ENCODE measurements around the gene IMPA2.
A peak's percentile ranks its signal among the peaks of the same experiment; 100 is the strongest.
"Not testable (repeated sequence)": the region's sequence is repeated elsewhere in the genome, so short reads cannot be mapped to it uniquely, and the experiment has no call there.

The IMPA2 gene

DNA sequence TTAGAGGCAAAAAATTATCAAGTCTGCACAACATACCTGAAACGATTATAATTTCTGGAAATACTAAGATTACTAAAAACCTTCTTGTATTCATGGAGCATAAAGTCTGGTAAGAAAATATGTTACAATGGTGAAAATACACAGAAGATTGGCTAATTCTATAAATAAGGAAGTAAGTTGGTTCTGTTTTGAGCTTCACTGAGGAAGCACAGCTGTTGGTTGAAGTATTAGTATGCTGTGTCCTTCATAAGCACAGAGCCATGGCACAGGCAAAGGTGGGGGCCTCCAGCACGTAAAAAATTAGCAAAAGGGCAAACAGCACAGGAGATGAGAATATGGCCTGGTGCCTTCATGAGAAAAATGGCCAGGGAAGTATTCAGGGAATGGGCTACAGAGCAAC lies 72.0 kb downstream of the IMPA2 start:
- no peak for DNase-seq

DNA sequence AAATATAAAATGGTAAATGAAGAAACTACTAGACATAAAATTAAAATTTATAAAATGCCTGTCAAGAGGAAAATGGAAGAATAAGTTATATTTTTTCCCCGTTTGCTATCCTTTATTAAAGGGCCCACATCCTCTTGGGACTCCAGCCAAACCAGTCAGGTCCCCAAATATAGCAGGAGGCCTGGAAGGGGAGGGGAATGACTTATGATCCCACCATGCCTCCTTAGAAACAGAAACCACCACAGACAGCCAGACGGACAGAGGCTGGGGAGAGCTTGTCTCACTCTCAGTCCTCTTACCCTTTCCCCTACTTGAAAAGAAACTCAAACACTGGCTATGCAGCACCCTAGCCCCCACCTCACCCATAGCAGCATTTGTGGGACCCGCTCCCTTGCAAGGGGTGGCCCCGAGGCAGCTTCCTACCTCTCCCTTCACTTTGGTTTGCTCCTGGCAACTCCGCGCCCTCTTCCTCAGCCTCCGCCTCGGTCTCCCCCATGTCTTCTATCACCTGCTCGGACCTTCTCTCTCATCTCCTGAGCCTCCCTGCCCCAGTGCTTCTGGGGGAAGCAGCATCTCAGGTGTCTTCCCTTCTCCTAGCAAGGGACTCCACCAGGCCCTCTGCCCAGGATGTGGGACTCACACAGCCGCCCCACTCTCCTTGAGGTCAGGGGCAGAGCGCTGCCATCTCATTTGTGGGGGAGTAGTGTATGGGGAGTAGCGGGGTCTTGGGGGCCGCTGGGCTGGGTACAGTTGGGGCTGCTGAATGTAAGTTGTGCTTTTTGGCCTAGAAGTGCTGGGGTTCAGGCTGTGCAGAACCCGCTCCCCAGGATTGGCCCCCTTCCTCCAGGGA lies 75.0 kb downstream of the IMPA2 start:
- no peak for DNase-seq

DNA sequence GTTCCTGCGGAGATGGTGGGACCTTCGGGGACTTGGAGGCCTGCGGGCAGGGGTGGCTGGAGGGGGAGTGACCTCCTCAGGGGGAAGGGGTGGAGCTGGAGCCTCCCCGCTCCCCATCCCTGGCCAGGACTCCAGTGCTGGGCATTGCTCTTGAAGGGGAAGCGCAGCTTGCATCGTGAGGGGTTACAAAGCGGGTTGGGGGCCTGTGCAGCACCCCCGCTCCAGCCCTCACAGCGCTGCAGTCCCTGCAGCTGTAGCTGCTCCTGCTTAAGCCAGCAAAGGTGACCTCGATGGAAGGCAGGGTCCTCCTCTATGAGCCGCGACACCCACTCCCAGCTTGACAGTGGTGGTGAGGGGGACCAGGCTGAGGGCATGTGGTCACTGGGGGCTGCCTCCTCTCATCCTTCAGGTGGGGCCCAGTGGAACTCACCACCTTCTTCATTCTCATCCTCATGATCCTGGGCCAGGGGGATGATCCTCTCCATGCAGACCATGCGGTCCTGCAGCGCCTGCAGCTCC lies 75.6 kb downstream of the IMPA2 start:
- DNase-seq = no peak

DNA sequence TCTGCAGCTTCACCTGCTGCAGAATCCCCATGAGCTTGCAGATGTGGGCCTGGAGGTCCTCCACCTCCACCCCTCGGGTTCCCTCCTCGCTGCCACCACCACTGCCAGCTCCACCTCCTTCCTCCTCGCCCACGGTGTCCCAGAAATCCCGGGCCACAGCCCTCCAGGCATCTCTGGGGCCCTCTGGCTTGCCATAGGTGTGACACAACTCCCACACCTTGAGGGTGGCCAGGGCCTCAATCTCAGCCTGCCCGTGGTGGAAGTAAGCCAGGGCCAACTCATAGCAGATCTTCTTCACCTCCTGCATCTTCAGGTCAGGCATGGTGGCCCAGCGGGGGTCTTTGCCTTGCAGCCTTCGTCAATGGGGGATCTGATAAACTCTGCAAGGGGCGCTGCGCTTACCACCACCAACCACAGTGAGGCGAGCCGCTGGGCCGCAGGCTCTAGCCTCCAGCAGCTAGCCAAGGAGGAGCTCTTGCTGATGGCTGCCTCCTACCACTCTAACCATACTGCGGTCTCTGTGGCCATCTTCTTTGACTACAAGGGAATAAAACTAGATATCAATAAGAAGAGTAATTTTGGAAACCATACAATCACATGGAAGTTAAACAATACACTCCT lies 76.2 kb downstream of the IMPA2 start:
- DNase-seq = no peak

DNA sequence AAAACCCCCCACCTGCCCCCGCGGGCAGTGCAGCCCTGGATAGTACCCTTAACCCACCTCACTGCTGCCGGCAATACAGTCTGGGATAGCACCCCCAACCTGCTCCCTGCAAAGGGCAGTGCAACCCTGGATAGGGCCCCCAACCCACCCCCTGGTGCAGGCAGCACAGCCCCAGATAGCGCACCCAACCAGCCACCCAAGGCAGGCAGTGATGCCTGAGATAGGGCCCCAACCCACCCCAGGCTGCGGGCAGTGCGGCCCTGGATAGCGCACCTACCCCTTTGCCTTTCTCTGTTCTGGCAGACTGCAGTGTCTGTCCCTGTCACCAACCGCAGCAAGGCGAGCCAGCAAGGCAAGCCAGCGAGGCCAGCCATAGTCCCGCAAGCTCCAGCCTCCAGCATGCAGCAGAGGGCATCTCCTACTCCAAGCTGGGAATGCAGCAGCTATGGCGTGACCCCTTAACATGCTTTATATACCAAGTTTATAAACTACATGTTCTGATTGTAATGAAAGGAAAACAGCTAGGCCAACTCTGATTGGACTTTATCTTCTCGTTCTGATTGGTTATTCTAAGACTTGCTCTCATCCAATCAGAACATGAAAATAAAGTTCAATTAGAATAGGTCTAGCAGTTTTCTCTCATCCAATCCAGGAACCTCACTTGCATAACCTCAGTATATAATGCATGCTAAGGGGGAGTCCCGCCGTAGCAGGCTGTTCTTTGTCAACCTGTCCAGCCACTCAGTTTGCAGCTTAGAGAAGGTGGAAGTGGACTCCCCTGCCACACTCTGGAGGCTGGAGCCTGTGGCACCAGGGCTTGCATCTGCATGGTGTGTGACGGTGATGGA lies 78.3 kb downstream of the IMPA2 start:
- no peak for DNase-seq

DNA sequence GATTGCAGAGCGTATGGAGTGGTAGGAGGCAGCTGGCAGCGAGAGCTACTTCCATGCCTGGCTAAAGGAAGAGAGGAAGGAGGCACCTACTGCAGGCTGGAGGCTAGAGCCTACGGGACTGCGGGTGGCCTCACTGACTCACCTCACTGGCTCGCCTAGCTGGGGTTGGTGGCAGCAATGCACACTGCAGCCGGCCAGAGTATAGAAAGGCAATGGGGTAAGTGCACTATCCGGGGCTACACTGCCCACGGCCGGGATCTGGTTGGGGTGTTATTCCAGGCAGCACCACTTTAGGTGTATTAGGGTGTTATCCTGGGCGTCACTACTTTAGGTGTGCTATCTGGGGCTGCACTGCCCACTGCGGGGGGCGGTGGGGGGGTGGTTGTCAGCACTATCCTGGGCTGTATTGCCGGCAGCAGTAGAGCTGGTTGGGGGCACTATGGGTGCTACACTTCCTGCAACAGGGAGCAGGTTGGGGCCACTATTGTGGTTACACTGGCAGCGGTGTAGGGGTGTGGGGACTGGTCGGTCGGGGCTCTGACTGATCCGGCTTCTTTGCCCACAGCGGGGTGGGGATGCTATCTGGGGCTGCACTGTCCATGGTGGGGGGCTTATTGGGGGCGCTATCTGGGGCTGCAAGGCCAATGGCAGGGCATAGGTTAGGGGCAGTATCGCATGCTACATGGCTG lies 79.0 kb downstream of the IMPA2 start:
- no peak for DNase-seq

DNA sequence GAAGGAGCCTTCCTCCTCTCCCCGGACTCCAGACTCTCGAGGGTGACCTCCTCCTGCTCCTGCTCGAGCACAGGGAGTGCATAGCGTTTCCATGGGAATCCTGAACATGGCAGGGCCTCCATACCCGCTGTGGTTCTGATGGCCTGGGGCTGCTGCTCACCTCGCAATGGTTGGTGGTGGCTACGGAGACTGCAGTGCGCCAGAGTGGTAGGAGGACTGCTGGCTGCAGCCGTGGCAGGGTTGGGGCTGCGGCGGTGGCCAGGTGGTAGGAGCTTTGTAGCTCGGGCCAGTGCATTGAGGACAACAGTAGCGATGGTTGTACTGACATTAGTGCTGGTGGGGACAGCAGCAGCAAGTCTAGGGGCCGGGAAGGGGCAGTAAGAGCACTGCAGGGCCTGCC lies 80.4 kb downstream of the IMPA2 start:
- DNase-seq = no peak

DNA sequence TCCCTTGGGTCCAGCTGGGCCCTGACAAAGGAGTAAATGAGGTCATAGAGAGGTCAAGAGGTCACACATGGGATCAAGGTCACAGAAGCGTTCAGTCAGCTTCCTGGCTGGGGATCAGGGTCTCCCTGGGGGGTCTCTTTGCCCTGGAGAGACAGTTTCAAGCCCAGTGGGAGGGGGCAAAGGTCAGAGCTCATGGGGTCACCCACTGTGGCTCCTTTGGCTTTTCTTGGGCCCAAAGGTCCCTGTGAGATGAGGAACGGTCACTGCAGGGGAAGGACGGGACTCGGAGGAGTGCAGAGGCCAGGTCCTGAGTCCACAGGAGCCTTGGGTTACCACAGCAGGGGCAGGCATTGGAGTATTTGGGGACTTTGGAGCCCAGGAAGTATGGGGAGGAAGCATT lies 81.7 kb downstream of the IMPA2 start:
- no peak for DNase-seq

DNA sequence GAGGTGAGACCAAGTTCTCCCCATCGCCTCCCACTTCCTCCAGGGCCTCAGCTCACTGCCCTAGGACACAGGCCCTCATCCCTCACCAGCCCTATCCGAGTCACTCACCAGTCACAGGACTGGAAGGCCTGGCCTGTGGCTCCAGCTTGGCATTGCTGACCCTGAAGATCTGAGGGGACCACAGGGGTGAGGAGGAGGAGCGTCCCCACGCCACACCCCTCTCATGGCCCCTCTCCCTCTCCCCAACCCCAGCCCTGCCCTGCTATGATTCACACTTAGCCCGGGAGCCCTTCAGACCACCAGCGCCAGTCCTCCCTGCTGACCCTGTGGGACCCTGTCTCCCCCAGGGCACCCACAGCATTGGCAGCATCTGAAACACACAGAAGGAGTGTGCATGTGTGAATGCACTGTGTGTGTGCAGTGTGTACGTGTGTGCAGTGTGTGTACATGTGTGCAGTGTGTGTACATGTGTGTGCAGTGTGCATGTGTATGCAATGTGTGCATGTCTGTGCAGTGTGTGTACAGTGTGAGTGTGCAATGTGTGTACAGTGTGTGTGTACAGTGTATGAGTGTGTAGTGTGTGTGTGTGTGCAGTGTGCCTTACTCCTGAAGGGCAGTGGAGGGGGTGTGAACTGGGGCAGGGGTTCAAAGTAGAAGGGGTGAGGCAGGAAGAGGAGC lies 82.9 kb downstream of the IMPA2 start:
- DNase-seq = no peak

DNA sequence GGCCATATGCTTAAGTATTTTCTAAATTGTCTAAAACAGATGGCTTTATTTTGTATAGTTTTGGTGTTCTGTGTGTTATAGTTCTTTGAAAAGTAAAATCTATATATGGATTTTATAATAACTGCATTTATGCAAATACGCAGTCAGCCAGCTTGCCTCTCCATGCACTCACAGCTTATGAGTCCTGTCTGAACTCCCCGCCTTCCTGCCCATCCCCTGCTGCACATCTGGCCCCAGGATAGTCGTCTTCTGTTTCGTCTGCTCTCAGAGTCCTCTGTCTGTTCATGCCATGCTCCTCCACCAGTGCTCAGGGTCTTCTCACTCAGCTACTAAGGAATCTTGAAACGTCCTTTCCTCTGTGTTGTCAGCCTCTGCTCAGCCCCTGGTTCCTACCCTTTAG lies 84.1 kb downstream of the IMPA2 start:
- DNase-seq = no peak

DNA sequence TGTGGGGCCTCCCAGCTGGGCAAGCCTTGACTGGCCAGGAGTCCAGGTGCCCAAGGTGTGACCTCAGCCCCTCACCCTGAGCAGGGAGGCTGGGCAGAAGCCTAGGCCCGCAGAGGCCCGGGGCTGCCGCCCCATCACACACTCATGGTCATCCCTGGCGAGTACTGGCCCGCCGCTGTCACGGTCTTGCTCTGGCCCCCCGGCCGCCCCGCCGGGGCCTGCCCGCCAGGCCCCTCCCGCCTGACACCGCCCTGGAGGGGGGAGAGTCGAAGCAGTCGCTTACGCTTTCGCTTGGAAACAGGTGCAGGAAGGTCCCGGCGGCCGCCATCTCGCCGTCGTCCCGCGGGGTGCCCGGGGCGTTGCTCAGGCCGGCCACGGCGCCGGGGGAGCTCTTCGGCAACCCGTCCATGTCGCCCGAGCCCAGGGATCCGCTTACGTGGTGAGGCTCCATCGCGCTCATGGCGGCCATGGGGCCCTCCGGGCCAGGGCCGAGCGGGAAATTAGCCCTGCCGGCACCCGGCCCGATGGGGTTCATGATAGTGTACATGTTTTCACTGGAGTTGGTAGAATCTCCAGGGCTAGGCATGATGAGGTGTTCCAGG lies 85.7 kb downstream of the IMPA2 start:
- no peak for DNase-seq

DNA sequence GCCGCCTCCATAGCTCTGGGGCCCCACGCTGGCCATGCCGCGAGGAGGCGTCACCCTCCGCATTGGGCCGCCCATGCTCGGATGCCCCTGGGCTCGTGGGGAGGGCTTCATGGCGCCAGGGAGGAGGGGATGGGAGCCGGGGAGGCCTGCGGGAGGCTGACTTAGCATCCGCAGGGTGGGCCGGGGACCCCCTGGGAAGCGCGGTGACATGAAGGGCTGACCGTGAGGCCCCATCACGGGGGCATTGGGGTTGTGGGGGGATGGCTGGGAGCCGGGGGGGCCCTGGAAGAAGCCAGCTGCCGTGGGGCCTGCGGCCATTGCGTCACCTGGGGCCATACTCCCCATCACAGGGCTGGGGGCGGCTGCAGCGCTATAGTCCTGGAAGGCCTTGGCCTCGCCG lies 86.4 kb downstream of the IMPA2 start:
- DNase-seq = no peak

DNA sequence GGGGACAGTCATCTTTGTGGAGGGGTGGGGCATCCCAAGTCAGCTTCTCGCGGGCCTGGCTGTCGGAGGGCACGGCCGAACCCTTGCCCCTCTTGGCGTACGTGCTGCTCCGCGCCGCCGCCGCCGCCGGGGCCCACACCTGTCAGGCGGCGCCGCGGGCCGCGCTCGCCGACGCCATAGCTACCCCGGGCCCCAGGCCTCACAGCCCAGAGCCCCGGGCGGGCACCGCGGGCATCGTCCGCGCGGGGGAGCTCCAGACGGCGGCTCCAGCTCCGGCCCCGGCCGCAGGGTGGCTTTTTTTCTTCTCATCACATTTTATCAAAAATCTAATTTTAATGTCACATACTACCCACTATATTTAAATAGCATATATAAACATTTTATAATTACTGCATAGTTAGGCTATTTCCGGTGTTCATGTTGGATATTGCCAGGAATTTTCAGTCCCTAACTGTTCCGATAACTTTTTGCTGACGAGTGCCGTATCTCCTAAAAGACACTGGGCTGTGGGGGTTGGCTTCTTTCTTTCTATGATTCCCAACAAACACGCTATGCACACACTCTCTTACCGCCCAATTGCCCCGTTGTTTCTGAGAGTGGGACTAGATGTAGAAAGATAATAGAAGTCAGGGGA lies 87.1 kb downstream of the IMPA2 start:
- not testable (repeated sequence) for DNase-seq

DNA sequence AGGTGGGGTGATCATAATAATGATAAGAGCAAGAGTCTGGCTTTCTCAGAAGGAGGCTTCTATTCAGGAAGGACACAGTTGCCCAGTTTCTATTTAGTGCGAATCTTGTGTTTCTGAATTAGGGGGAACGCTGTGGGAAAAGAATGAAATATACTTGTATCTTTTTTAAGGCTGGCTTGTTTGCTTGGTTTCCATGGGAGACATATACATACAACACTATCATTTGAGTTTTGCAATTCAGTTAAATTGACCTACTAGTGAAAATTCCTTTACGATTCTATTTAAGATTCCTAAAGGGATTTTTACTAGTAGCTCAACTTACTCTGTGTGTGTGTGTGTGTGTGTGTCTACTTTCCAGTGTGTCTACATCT lies 87.6 kb downstream of the IMPA2 start:
- no peak for DNase-seq

DNA sequence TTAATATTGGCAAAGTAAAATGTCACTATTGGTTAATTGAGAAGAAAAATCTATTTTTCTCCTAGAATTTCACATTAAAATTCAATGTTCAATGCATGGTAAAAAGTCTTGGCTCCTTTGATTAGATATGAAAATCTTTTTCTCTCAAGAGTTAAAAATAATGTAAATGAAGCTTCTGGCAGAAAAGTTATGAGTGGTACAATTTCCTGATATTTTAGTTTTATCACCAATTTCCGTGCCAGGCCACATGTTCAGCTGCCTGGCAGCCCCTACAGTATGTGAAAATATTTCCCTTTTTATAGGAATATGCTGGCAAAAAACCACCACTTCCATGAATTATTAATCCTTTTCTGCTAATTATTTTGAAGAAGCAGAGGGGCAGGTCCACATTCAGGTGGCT lies 89.8 kb downstream of the IMPA2 start:
- not testable (repeated sequence) for DNase-seq

DNA sequence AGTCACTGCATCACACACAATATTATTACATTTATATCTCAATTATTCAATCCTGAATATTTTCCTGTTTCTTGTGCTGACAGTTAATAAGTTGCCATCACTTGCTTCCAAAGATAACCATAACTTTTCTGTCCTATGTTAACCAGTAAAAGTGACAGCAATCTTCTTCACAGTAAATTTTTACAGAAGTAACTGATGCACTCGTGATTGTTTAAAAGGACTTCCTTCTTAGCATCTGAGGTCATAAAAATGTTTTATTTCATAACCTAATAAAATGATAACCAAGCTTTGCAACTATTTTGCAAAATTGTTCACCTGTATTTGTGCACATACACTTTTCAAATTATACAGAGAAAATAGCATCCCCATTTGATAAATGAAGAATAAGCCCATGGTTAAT lies 91.7 kb downstream of the IMPA2 start:
- no peak for DNase-seq

DNA sequence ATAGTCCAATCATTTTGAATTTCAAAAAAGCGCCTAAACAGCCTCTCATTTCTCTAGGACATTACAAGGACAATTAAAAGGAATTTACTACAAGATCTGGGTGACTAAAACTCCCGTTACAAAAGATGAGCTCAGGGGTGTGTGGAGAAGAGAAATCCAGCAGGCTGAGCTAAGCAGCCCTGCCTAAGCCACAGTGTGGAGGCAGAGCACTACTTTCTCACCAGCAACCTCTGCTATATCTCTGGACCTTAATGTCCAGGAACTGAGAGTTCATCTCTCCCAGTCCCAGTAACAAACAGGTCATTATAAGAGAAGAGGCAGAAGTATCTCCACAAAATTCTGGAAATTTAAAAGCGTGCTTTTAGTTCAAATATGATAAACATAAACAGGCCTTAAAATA lies 93.4 kb downstream of the IMPA2 start:
- DNase-seq = no peak

DNA sequence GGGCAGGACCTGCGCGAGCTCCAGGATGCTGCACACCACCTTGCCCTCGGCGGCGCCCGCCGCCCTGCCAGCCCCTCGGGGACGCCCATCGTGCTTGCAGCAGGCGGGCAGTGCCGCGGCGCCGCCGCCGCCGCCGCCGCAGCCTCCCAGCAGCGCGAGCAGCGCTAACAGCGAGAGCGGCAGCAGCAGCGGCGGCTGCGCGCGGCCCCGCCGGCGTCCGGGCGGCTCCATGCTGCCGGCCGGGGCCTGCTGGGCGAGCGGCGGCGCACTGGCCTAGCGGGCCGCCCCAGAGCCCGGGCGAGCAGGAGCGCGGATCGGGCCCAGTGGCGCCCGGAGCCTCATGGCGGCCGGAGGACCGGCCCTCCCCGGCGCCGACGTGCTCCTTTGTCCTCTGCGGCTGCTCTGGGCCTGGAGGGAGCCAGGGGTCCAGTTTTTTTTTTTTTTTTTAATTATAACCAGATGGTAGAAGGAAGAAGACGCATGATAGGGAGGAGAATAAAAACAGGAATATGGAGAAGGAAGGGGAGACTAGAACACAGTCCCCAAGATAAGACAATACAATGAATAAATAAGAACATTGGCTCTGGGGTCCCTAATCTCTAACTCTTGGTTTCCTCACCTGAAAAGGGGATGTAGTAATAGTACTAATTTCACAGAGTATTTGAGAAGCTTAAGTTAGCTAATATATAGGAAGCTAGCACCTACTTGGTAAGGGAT lies 95.3 kb downstream of the IMPA2 start:
- DNase-seq = no peak

DNA sequence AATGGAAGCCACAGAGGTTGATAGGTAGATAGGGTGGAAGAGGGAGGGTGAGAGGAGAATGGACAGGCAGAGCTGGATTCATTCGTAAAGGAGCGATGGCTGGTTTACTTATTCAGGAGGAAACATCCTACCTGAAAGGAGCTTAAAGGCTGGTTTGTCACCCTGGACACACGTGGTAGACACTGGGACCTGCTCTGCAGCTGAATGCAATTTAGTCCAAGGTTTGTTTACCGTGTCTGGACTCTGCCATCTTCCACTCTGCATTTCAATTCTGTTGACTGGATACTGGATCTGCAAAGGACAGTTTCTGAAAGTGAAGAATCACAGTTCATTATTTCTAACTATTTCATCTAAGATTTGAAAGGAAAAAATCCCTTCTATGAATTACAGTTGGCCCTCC lies 96.7 kb downstream of the IMPA2 start:
- DNase-seq = not testable (repeated sequence)

DNA sequence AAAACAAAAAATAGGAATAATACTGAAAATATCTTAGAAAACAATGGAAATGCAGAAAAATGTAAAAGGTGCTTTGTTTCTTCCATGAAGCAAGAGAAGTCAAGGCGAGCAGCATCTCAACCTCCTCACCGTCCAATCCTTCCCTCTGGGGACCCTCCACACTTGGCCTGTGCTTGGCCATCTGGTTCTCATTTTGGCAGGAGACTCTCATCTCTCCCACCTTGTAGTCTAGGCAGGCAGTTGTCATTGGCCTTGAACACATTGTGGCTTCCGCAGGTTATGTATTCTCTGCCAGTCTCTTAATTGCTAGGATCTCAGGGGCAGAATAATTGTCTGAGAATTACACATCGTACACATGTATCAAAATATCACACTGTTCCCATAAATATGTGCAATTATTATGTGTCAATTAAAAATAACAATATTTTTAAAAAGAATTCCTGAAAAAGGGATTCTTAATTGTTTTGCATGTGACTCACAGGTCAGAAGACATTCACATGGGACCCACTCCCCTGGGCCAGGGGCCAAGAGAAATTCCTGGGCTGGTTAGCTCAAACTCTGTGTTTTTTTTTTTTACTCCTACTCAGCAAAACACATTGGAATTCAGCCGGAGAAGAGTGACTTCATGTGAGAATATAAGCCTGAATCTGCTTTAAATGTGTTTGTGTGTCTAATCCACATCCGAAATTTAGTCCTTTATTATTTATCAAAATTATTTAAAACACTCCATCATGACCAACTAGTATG lies 98.4 kb downstream of the IMPA2 start:
- peak in 1 of 2 experiments; percentile 40 for DNase-seq
